NCI-H82 (cell line): Measurements from ENCODE around the gene LOX.
A peak's percentile ranks its signal among the peaks of the same experiment; 100 is the strongest.

ENCODE experiments used
- DNase-seq: peaks from one replicate; lab custom pipeline; 2025; lab: John Stamatoyannopoulos, UW

LOX gene

GRCh38 chr5:122078116-122079110 is at the start of gene LOX:
LOX (minus strand) TSS chr5:122078259; CDS start chr5:122077985, 274 bp downstream.
- peak; percentile 79 for DNase-seq

GRCh38 chr5:122126756-122127321 is 48.8 kb upstream of the LOX start:
- DNase-seq = no peak

- no peak for DNase-seq
Measured at GRCh38 chr5:122126177-122126755, 48.2 kb upstream of the LOX start.

GRCh38 chr5:122124766-122125165 is 46.7 kb upstream of the LOX start:
- no peak for DNase-seq

GRCh38 chr5:122121479-122122465 is 43.7 kb upstream of the LOX start:
- DNase-seq = no peak

GRCh38 chr5:122120957-122121356 is 42.9 kb upstream of the LOX start:
- no peak for DNase-seq

- DNase-seq = no peak
Measured at GRCh38 chr5:122120493-122120892, 42.4 kb upstream of the LOX start.

GRCh38 chr5:122119205-122119604 is 41.1 kb upstream of the LOX start:
- no peak for DNase-seq

- DNase-seq = no peak
Measured at GRCh38 chr5:122118356-122118948, 40.4 kb upstream of the LOX start.

- no peak for DNase-seq
Measured at GRCh38 chr5:122114501-122114900, 36.4 kb upstream of the LOX start.

- DNase-seq = no peak
Measured at GRCh38 chr5:122112733-122113558, 34.9 kb upstream of the LOX start.

- no peak for DNase-seq
Measured at GRCh38 chr5:122112063-122112462, 34.0 kb upstream of the LOX start.

GRCh38 chr5:122111460-122111859 is 33.4 kb upstream of the LOX start:
- DNase-seq = no peak

GRCh38 chr5:122110987-122111386 is 32.9 kb upstream of the LOX start:
- DNase-seq = no peak

GRCh38 chr5:122107016-122107415 is 29.0 kb upstream of the LOX start:
- peak; percentile 34 for DNase-seq

- no peak for DNase-seq
Measured at GRCh38 chr5:122105909-122106308, 27.9 kb upstream of the LOX start.

- no peak for DNase-seq
Measured at GRCh38 chr5:122102825-122103224, 24.8 kb upstream of the LOX start.

GRCh38 chr5:122101636-122102285 is 23.7 kb upstream of the LOX start:
- peak; percentile 65 for DNase-seq

- DNase-seq = no peak
Measured at GRCh38 chr5:122099060-122099790, 21.2 kb upstream of the LOX start.
